ENCODE data around the gene FAM193A.
"Not testable (repeated sequence)": the region's sequence is repeated elsewhere in the genome, so short reads cannot be mapped to it uniquely, and the experiment has no call there.

Gene FAM193A

GRCh38 chr4:2731907-2732317 lies 195.5 kb downstream of the FAM193A start:
- no peak for FAIRE-seq

GRCh38 chr4:2732526-2732925 lies 196.1 kb downstream of the FAM193A start:
- FAIRE-seq, result no peak

- no peak for FAIRE-seq
These were observed 196.8 kb downstream of the FAM193A start for GRCh38 chr4:2733001-2733843.

- FAIRE-seq, result no peak
These were observed 197.6 kb downstream of the FAM193A start for GRCh38 chr4:2733844-2734574.

- no peak for FAIRE-seq
These were observed 198.2 kb downstream of the FAM193A start for GRCh38 chr4:2734612-2735011.

GRCh38 chr4:2735869-2736268 lies 199.4 kb downstream of the FAM193A start:
- FAIRE-seq, result no peak

GRCh38 chr4:2738296-2738695 lies 201.8 kb downstream of the FAM193A start:
- not testable (repeated sequence) for FAIRE-seq

GRCh38 chr4:2741626-2742025 lies 205.2 kb downstream of the FAM193A start:
- no peak for FAIRE-seq

- FAIRE-seq, result no peak
These were observed 205.8 kb downstream of the FAM193A start for GRCh38 chr4:2742081-2742822.

- FAIRE-seq, result no peak
These were observed 206.5 kb downstream of the FAM193A start for GRCh38 chr4:2742823-2743517.

- no peak for FAIRE-seq
These were observed 207.3 kb downstream of the FAM193A start for GRCh38 chr4:2743518-2744445.

- FAIRE-seq, result no peak
These were observed 208.3 kb downstream of the FAM193A start for GRCh38 chr4:2744576-2745270.

GRCh38 chr4:2745516-2745915 lies 209.1 kb downstream of the FAM193A start:
- FAIRE-seq, result no peak

GRCh38 chr4:2745981-2746806 lies 209.7 kb downstream of the FAM193A start:
- no peak for FAIRE-seq

- FAIRE-seq, result no peak
These were observed 210.6 kb downstream of the FAM193A start for GRCh38 chr4:2746891-2747695.

GRCh38 chr4:2750719-2751605 lies 214.5 kb downstream of the FAM193A start:
- FAIRE-seq, result no peak

- no peak for FAIRE-seq
These were observed 217.0 kb downstream of the FAM193A start for GRCh38 chr4:2753436-2753835.
